ENCODE measurements around the gene UVRAG.
"Not testable (repeated sequence)": the region's sequence is repeated elsewhere in the genome, so short reads cannot be mapped to it uniquely, and the experiment has no call there.

The UVRAG gene

GRCh38 chr11:75850787-75851186 is 35.8 kb downstream of the UVRAG start:
- DNase-seq = no peak

DNA sequence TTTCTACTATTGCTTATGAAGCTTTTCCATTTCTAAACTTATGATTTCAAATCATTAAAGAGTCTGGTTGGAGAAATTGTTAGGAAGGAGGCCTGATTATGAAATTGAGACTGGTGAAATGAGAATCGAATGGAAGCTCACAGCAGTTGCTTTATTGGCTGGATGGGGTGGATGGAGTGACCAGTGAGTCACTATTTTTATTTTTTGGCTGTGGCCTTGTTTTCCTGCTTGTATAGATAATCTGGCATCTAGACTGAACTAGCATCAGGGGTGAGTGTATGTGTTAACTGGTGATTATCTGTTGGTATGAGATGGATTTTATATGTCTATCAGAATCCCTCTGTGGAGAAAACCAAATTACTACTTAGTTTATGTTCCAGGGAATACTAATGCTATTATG is 36.2 kb downstream of the UVRAG start:
- DNase-seq = no peak

DNA sequence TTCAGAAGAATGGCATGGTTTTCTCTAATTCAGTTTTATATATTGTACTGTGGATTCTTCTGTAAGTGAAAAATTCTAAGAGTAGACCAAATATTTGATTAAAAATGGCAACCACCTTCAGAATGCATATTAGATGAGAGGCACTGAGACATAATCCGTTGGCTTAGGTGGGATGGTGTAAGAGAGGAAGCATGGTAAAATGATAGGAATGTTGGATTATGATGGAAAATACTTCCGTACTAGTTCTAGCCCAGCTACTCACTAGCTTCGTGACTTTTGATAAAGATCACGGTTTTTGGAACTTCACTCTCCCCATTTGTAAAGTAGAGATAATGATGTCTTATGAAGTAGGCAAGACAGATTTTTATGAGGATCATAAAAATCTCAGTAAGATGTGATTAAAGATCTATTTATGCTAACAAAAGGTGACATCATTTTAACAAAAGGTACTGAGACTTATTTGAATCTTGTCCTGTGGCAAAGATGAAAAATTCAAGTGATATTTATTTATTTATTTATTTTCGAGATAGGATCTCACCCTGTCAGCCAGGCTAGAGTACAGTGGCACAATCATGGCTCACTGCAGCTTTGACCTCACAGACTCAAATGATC is 37.5 kb downstream of the UVRAG start:
- no peak for DNase-seq

GRCh38 chr11:75853563-75853962 is 38.6 kb downstream of the UVRAG start:
- DNase-seq = not testable (repeated sequence)

DNA sequence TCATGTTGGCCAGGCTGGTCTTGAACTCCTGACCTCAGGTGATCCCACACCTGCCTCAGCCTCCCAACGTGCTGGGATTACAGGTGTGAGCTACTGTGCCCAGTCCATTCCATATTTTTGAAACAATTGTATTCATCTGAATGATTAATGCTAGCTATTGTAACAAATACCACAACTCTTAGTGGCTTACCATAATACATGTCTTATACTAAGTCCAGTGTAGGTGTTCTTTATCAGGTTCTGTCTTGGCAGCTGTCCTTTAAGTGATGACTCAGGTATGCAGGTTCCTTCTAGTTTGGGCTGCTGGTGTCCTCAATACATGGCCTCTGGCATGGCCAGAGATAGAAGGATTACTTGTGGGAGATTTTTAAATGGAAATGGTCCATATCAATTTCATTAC is 39.0 kb downstream of the UVRAG start:
- no peak for DNase-seq

DNA sequence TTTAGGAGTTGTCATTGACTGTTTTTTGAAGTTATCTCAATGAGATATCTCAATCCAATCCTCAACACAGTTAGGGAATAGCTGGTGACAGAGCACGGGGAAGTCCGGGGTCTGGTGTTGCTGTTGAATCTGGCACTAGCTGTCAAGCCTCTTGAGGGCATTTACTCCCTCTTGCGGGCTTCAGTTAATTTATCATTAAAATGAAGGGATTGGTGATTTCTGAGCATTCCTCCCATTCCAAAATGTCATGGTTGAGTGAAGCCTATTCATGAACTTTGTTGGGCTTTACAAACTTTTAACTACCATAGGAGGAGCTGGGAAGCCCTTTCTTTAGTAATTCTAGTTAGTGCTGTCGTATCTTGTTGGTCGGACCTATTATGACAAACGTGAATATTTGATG is 40.2 kb downstream of the UVRAG start:
- no peak for DNase-seq

GRCh38 chr11:75856912-75857311 is 41.9 kb downstream of the UVRAG start:
- no peak for DNase-seq

DNA sequence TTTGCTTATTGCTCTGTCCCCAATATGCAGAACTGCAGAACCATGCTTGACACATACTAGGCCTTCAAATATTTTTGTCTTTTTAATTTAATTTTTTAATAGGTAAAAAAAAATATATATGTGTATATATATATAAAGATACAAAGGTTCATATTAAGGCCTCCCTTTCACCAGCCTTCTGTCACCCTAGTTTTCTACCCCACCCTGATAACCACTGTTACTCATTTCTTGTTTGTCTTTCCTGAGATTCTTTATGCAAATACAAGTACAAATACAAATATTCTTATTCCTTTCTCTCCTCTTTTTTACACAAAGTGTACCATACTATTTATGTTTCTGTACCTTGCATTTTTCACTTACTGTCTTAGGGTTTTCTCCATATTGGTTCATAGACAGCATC is 43.0 kb downstream of the UVRAG start:
- no peak for DNase-seq

DNA sequence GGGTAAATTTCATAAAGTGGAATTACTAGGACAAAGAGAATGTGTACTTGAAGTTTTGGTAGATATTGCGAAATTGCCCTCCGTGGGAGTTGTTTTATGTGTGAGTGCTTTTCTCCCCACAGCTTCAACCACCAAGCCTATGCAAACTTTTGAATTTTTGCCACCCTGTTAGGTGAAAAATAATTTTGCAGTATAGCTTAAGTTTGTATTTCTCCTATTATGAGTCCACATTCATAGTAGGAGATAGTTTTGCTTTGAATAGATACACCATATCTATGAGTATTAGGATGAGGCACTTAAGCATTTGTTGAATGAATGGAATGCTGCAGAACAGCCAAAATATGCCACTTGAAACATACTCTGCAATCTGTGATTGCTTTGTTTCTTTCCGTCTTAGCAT is 43.6 kb downstream of the UVRAG start:
- DNase-seq = no peak

- DNase-seq = no peak
Measured at GRCh38 chr11:75859614-75860013, 44.6 kb downstream of the UVRAG start.

DNA sequence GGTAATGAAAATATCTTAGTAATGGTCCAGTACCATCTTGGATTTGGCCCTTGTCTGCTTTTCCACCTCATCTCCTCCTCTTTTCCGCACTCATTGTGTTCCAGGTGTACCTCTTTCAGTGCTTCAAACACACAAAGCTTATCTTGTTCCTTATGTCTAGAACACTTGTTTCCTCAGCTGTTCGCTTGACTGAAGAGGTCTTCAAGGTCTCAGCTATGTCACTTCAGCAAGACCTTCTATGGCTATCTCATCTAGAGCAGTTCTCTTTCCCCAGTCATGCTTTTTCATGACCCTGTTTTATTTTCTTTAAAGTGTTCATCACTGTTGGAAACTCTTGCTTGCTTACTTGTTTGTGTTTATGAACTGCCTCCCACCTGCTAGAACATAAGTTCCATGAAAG is 47.4 kb downstream of the UVRAG start:
- DNase-seq = no peak

GRCh38 chr11:75867778-75868374 is 52.9 kb downstream of the UVRAG start:
- DNase-seq = peak; percentile 58

DNA sequence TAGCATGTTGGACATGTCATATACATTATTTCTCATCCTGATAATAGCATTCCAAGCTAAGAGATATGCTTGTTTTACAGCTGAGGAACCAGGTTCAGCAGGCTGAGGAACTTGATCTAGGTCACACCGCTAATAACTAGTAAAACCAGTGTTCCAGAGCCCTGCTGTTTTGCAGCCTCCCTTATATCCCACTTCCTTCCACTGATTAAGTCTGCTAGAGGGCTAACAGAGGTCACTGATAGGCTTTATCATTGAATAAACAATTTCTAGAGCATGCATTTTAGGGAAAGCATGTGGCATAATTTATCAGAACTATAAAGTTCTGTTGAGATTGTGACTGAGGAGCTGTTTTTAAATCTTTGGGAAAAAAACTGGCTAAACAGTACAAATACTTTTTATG is 54.0 kb downstream of the UVRAG start:
- no peak for DNase-seq

- DNase-seq = no peak
Measured at GRCh38 chr11:75869661-75870455, 54.8 kb downstream of the UVRAG start.

GRCh38 chr11:75872887-75873416 is 57.9 kb downstream of the UVRAG start:
- DNase-seq = no peak

- no peak for DNase-seq
Measured at GRCh38 chr11:75873417-75874221, 58.6 kb downstream of the UVRAG start.

GRCh38 chr11:75874684-75875341 is 59.8 kb downstream of the UVRAG start:
- DNase-seq = no peak

DNA sequence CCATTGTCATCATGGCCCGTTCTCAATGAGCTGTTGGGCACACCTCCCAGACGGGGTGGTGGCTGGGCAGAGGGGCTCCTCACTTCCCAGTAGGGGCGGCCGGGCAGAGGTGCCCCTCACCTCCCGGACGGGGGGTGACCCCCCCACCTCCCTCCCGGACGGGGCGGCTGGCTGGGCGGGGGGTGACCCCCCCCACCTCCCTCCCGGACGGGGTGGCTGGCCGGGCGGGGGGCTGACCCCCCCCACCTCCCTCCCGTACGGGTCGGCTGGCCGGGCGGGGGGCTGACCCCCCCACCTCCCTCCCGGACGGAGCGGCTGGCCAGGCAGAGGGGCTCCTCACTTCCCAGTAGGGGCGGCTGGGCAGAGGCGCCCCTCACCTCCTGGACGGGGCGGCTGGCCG is 62.3 kb downstream of the UVRAG start:
- DNase-seq = not testable (repeated sequence)

DNA sequence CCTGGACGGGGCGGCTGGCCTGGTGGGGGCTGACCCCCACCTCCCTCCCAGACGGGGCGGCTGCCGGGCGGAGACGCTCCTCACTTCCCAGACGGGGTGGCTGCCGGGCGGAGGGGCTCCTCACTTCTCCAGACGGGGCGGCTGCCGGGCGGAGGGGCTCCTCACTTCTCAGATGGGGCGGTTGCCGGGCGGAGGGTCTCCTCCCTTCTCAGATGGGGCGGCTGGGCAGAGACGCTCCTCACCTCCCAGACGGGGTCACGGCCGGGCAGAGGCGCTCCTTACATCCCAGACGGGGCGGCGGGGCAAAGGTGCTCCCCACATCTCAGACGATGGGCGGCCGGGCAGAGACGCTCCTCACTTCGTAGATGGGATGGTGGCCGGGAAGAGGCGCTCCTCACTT is 62.9 kb downstream of the UVRAG start:
- DNase-seq = not testable (repeated sequence)

GRCh38 chr11:75878933-75879332 is 63.9 kb downstream of the UVRAG start:
- no peak for DNase-seq

- DNase-seq = no peak
Measured at GRCh38 chr11:75879737-75880136, 64.7 kb downstream of the UVRAG start.

GRCh38 chr11:75880343-75880742 is 65.3 kb downstream of the UVRAG start:
- not testable (repeated sequence) for DNase-seq

GRCh38 chr11:75884321-75884720 is 69.3 kb downstream of the UVRAG start:
- no peak for DNase-seq

Measured in stimulated activated CD4-positive, alpha-beta T cell treated with anti-CD3 and anti-CD28 coated beads, Interleukin-4, amount 100 ng/mL, for 24 hours (primary cell).